ENCODE measurements around the gene CHKA. TPM values are rescaled to one million over a fixed set of nuclear protein-coding genes. Genes with fewer than 3 reads are reported as not detected.
"Not testable (repeated sequence)": the region's sequence is repeated elsewhere in the genome, so short reads cannot be mapped to it uniquely, and the experiment has no call there.

CHKA gene
- total RNA-seq, 1 experiment from 2014 or later = 35.8 TPM

GRCh38 chr11:68096962-68097361 is 24.2 kb downstream of the CHKA start:
- peaks cover 45% of the 10 kb centered on the region for H3K4me1 ChIP-seq (ENCODE audit: low read length)
- H3K4me3 ChIP-seq (ENCODE audit: low read length) = no peak overlapping the region
- peaks cover 86% of the 10 kb centered on the region for H3K79me2 ChIP-seq (ENCODE audit: low read length)
- DNase-seq = no peak
- no peak overlapping the region for H3K9ac ChIP-seq (ENCODE audit: low read length)
- H3K27ac ChIP-seq (ENCODE audit: low read length) = no peak overlapping the region
- H3K9me2 ChIP-seq (replicated peaks; ENCODE audit: insufficient read depth, low read length) = no peaks in the 10 kb centered on the region
- peaks cover 4% of the 10 kb centered on the region; the same call in 1 of the 2 replicates for H3K36me3 ChIP-seq (ENCODE audit: insufficient read depth, low read length)
- H3K27me3 ChIP-seq (ENCODE audit: low read length) = no peaks in the 10 kb centered on the region
- H4K20me1 ChIP-seq (ENCODE audit: insufficient read depth, low read depth, low read length) = no peaks in the 10 kb centered on the region
- no peak overlapping the region for H3K4me2 ChIP-seq (ENCODE audit: low read depth, low read length, poor library complexity, severe bottlenecking)
- no peaks in the 10 kb centered on the region for H3K9me3 ChIP-seq (ENCODE audit: low read length)
- H2AFZ ChIP-seq (ENCODE audit: low read length) = no peak overlapping the region

- Histone ChIP-seq H3K4me2 (ENCODE audit: low read depth, low read length, poor library complexity, severe bottlenecking) (no peak overlapping the region), H3K4me3 (ENCODE audit: low read length) (no peak overlapping the region), H2AFZ (ENCODE audit: low read length) (no peak overlapping the region), H3K9ac (ENCODE audit: low read length) (no peak overlapping the region), H4K20me1 (ENCODE audit: insufficient read depth, low read depth, low read length) (no peaks in the 10 kb centered on the region), H3K9me2 (replicated peaks; ENCODE audit: insufficient read depth, low read length) (no peaks in the 10 kb centered on the region), H3K36me3 (ENCODE audit: insufficient read depth, low read length) (peaks cover 8% of the 10 kb centered on the region; the same call in 1 of the 2 replicates), H3K9me3 (ENCODE audit: low read length) (no peaks in the 10 kb centered on the region), H3K4me1 (ENCODE audit: low read length) (peaks cover 52% of the 10 kb centered on the region), H3K27me3 (ENCODE audit: low read length) (no peaks in the 10 kb centered on the region), H3K79me2 (ENCODE audit: low read length) (peaks cover 88% of the 10 kb centered on the region), H3K27ac (ENCODE audit: low read length) (0 out of 2 replicates have a peak overlapping the region, but pooled peaks have one; percentile 20)
- DNase-seq = no peak
These were observed 27.6 kb downstream of the CHKA start for GRCh38 chr11:68093565-68093964.

- not testable (repeated sequence) for H4K20me1 ChIP-seq (ENCODE audit: insufficient read depth, low read depth, low read length)
These were observed 28.2 kb downstream of the CHKA start for GRCh38 chr11:68092946-68093345.

GRCh38 chr11:68092411-68092810 is 28.8 kb downstream of the CHKA start:
- DNase-seq = no peak

More at GRCh38 chr11:68092946-68093345, 28.2 kb downstream of the CHKA start:
- H3K9me2 ChIP-seq (replicated peaks; ENCODE audit: insufficient read depth, low read length); H3K9me3 ChIP-seq (ENCODE audit: low read length); H3K27ac ChIP-seq (ENCODE audit: low read length); H3K27me3 ChIP-seq (ENCODE audit: low read length); H2AFZ ChIP-seq (ENCODE audit: low read length); H3K36me3 ChIP-seq (ENCODE audit: insufficient read depth, low read length); H3K9ac ChIP-seq (ENCODE audit: low read length); DNase-seq; H3K4me3 ChIP-seq (ENCODE audit: low read length); H3K4me2 ChIP-seq (ENCODE audit: low read depth, low read length, poor library complexity, severe bottlenecking): not testable (repeated sequence)
- Histone ChIP-seq H3K4me1 (ENCODE audit: low read length) (peaks cover 52% of the 10 kb centered on the region), H3K79me2 (ENCODE audit: low read length) (peaks cover 89% of the 10 kb centered on the region)

GRCh38 chr11:68090706-68091105 is 30.5 kb downstream of the CHKA start:
- no peaks in the 10 kb centered on the region for H3K9me2 ChIP-seq (replicated peaks; ENCODE audit: insufficient read depth, low read length)
- no peaks in the 10 kb centered on the region for H3K27me3 ChIP-seq (ENCODE audit: low read length)
- DNase-seq = no peak
- peak overlapping the region; percentile 24 for H3K4me2 ChIP-seq (ENCODE audit: low read depth, low read length, poor library complexity, severe bottlenecking)
- no peak overlapping the region for H3K9ac ChIP-seq (ENCODE audit: low read length)
- H4K20me1 ChIP-seq (ENCODE audit: insufficient read depth, low read depth, low read length) = no peaks in the 10 kb centered on the region
- H3K79me2 ChIP-seq (ENCODE audit: low read length) = peaks cover 91% of the 10 kb centered on the region
- H3K4me3 ChIP-seq (ENCODE audit: low read length) = no peak overlapping the region
- peaks cover 52% of the 10 kb centered on the region for H3K4me1 ChIP-seq (ENCODE audit: low read length)
- no peak overlapping the region for H2AFZ ChIP-seq (ENCODE audit: low read length)
- no peaks in the 10 kb centered on the region for H3K9me3 ChIP-seq (ENCODE audit: low read length)
- H3K36me3 ChIP-seq (ENCODE audit: insufficient read depth, low read length) = peaks cover 8% of the 10 kb centered on the region; the same call in 1 of the 2 replicates
- peak overlapping the region; percentile 7; the same call in 1 of the 2 replicates for H3K27ac ChIP-seq (ENCODE audit: low read length)

More at GRCh38 chr11:68092411-68092810, 28.8 kb downstream of the CHKA start:
- Histone ChIP-seq H3K4me3 (ENCODE audit: low read length) (no peak overlapping the region), H2AFZ (ENCODE audit: low read length) (no peak overlapping the region), H3K9ac (ENCODE audit: low read length) (no peak overlapping the region), H3K4me2 (ENCODE audit: low read depth, low read length, poor library complexity, severe bottlenecking) (no peak overlapping the region), H3K27ac (ENCODE audit: low read length) (no peak overlapping the region; the same call in 1 of the 2 replicates), H3K9me3 (ENCODE audit: low read length) (no peaks in the 10 kb centered on the region), H3K9me2 (replicated peaks; ENCODE audit: insufficient read depth, low read length) (no peaks in the 10 kb centered on the region), H3K36me3 (ENCODE audit: insufficient read depth, low read length) (peaks cover 8% of the 10 kb centered on the region; the same call in 1 of the 2 replicates), H3K79me2 (ENCODE audit: low read length) (peaks cover 89% of the 10 kb centered on the region), H4K20me1 (ENCODE audit: insufficient read depth, low read depth, low read length) (no peaks in the 10 kb centered on the region), H3K27me3 (ENCODE audit: low read length) (no peaks in the 10 kb centered on the region), H3K4me1 (ENCODE audit: low read length) (peaks cover 52% of the 10 kb centered on the region)

GRCh38 chr11:68090287-68090686 is 30.9 kb downstream of the CHKA start:
- Histone ChIP-seq H3K79me2 (ENCODE audit: low read length) (peaks cover 95% of the 10 kb centered on the region), H3K36me3 (ENCODE audit: insufficient read depth, low read length) (peaks cover 8% of the 10 kb centered on the region; the same call in 1 of the 2 replicates), H3K9ac (ENCODE audit: low read length) (no peak overlapping the region), H3K27ac (ENCODE audit: low read length) (peak overlapping the region; percentile 7; the same call in 1 of the 2 replicates), H3K9me2 (replicated peaks; ENCODE audit: insufficient read depth, low read length) (no peaks in the 10 kb centered on the region), H3K4me2 (ENCODE audit: low read depth, low read length, poor library complexity, severe bottlenecking) (peak overlapping the region; percentile 7), H3K4me1 (ENCODE audit: low read length) (peaks cover 52% of the 10 kb centered on the region), H2AFZ (ENCODE audit: low read length) (no peak overlapping the region), H3K27me3 (ENCODE audit: low read length) (no peaks in the 10 kb centered on the region), H3K9me3 (ENCODE audit: low read length) (no peaks in the 10 kb centered on the region), H3K4me3 (ENCODE audit: low read length) (no peak overlapping the region), H4K20me1 (ENCODE audit: insufficient read depth, low read depth, low read length) (no peaks in the 10 kb centered on the region)
- no peak for DNase-seq

GRCh38 chr11:68089679-68090078 is 31.5 kb downstream of the CHKA start:
- H3K4me2 ChIP-seq (ENCODE audit: low read depth, low read length, poor library complexity, severe bottlenecking) = no peak overlapping the region
- no peaks in the 10 kb centered on the region for H3K9me2 ChIP-seq (replicated peaks; ENCODE audit: insufficient read depth, low read length)
- H3K27me3 ChIP-seq (ENCODE audit: low read length) = no peaks in the 10 kb centered on the region
- no peak overlapping the region for H3K9ac ChIP-seq (ENCODE audit: low read length)
- no peak overlapping the region for H3K4me3 ChIP-seq (ENCODE audit: low read length)
- peaks cover 98% of the 10 kb centered on the region for H3K79me2 ChIP-seq (ENCODE audit: low read length)
- DNase-seq = no peak
- H2AFZ ChIP-seq (ENCODE audit: low read length) = no peak overlapping the region
- H4K20me1 ChIP-seq (ENCODE audit: insufficient read depth, low read depth, low read length) = no peaks in the 10 kb centered on the region
- no peaks in the 10 kb centered on the region for H3K9me3 ChIP-seq (ENCODE audit: low read length)
- peaks cover 52% of the 10 kb centered on the region for H3K4me1 ChIP-seq (ENCODE audit: low read length)
- H3K27ac ChIP-seq (ENCODE audit: low read length) = peak overlapping the region; percentile 7
- H3K36me3 ChIP-seq (ENCODE audit: insufficient read depth, low read length) = peaks cover 7% of the 10 kb centered on the region; the same call in 1 of the 2 replicates

- no peaks in the 10 kb centered on the region for H3K9me3 ChIP-seq (ENCODE audit: low read length)
- peaks cover 2% of the 10 kb centered on the region for H3K4me1 ChIP-seq (ENCODE audit: low read length)
- H3K9me2 ChIP-seq (replicated peaks; ENCODE audit: insufficient read depth, low read length) = no peaks in the 10 kb centered on the region
- H3K36me3 ChIP-seq (ENCODE audit: insufficient read depth, low read length) = peaks cover 15% of the 10 kb centered on the region
- DNase-seq = no peak
- peaks cover 78% of the 10 kb centered on the region for H3K79me2 ChIP-seq (ENCODE audit: low read length)
- H3K9ac ChIP-seq (ENCODE audit: low read length) = no peak overlapping the region
- no peak overlapping the region for H3K27ac ChIP-seq (ENCODE audit: low read length)
- no peak overlapping the region for H3K4me3 ChIP-seq (ENCODE audit: low read length)
- H3K27me3 ChIP-seq (ENCODE audit: low read length) = no peaks in the 10 kb centered on the region
- H4K20me1 ChIP-seq (ENCODE audit: insufficient read depth, low read depth, low read length) = 0 out of 2 replicates have a peak, but pooled peaks cover under 1% of the 10 kb centered on the region
- no peak overlapping the region for H2AFZ ChIP-seq (ENCODE audit: low read length)
- no peak overlapping the region for H3K4me2 ChIP-seq (ENCODE audit: low read depth, low read length, poor library complexity, severe bottlenecking)
These were observed 37.7 kb downstream of the CHKA start for GRCh38 chr11:68083517-68083916.

All from Karpas-422 (cell line).